Lower lobe of right lung (tissue), 2 donors: ENCODE results near the gene COL18A1. TPM values are rescaled to one million over a fixed set of nuclear protein-coding genes. Genes with fewer than 3 reads are reported as not detected.

Source experiments
- ATAC-seq, 2 donors: fragments of 200-7000 bp; cut with Tn5 transposase; one replicate each; pipeline ENCODE4 v1.9.1; 2020 to 2022; ENCODE audit warnings: mild to moderate bottlenecking in 2 of 2, moderate library complexity in 2 of 2
- DNase-seq: peaks from one replicate; pipeline ENCODE4 v3.0.0-alpha.2; 2020
- H3K27ac ChIP-seq: fragments of 200-600 bp; one replicate; pipeline ENCODE4 v1.8.0; 2022
- H3K27me3 ChIP-seq: fragments of 200-600 bp; one replicate; pipeline ENCODE4 v1.8.0; 2022; ENCODE audit warnings: low read depth
- H3K36me3 ChIP-seq: fragments of 200-600 bp; one replicate; pipeline ENCODE4 v1.8.0; 2022; ENCODE audit warnings: mild to moderate bottlenecking
- H3K4me1 ChIP-seq: fragments of 200-600 bp; one replicate; pipeline ENCODE4 v1.8.0; 2022
- H3K4me3 ChIP-seq: fragments of 200-600 bp; one replicate; pipeline ENCODE4 v1.8.0; 2022; ENCODE audit warnings: mild to moderate bottlenecking
- H3K9me3 ChIP-seq: fragments of 200-600 bp; one replicate; pipeline ENCODE4 v1.8.0; 2022
- intact Hi-C: fragments of 100-400 bp; cut with DNase I; formaldehyde crosslinking; loops from one replicate; pipeline ENCODE4 v1.11.0; 2022
- total RNA-seq: library from RNA; stranded (reverse); fragmentation: NEBNext Ultra II Directional; extraction: Animal tissue kit (Norgen Biotek cat#: 25700); gene quantifications from one replicate; pipeline ENCODE4 v1.2.1, GENCODE V29; 2021
- TF ChIP-seq, protein P1 (sequence below): fragments of 200-600 bp; IDR thresholded peaks from one replicate; pipeline ENCODE4 v1.8.0; 2022; ENCODE audit warnings: antibody characterized with exemption, mild to moderate bottlenecking
- donor health status: DM: no; HTN: yes; CAD: no; lungs with severe emphysema.

The COL18A1 gene
- total RNA-seq, 1 donor from 2014 or later, result 45.1 TPM

DNA sequence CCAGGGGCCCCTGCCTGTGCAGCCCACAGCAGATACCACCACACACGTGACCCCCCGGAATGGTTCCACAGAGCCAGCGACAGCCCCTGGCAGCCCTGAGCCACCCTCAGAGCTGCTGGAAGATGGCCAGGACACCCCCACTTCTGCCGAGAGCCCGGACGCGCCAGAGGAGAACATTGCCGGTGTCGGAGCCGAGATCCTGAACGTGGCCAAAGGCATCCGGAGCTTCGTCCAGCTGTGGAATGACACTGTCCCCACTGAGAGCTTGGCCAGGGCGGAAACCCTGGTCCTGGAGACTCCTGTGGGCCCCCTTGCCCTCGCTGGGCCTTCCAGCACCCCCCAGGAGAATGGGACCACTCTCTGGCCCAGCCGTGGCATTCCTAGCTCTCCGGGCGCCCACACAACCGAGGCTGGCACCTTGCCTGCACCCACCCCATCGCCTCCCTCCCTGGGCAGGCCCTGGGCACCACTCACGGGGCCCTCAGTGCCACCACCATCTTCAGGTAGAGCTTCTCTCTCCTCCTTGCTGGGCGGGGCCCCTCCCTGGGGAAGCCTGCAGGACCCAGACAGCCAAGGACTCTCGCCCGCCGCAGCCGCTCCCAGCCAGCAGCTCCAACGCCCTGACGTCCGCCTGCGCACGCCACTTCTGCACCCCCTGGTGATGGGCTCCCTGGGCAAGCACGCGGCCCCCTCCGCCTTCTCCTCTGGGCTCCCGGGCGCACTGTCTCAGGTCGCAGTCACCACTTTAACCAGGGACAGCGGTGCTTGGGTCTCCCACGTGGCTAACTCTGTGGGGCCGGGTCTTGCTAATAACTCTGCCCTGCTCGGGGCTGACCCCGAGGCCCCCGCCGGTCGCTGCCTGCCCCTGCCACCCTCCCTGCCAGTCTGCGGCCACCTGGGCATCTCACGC, 51.0 kb downstream of the COL18A1 start:
- Histone ChIP-seq H3K4me3 (peak overlapping the region; percentile 47), H3K27me3 (no peaks in the 10 kb centered on the region), H3K9me3 (no peaks in the 10 kb centered on the region), H3K36me3 (no peaks in the 10 kb centered on the region), H3K4me1 (peaks cover 19% of the 10 kb centered on the region), H3K27ac (peak overlapping the region; percentile 58)
- DNase-seq (no peak), ATAC-seq (peak in 1 of 2 donors; percentile 1)
- intact Hi-C loops, result no loop called here
- TF ChIP-seq, protein P1, sequence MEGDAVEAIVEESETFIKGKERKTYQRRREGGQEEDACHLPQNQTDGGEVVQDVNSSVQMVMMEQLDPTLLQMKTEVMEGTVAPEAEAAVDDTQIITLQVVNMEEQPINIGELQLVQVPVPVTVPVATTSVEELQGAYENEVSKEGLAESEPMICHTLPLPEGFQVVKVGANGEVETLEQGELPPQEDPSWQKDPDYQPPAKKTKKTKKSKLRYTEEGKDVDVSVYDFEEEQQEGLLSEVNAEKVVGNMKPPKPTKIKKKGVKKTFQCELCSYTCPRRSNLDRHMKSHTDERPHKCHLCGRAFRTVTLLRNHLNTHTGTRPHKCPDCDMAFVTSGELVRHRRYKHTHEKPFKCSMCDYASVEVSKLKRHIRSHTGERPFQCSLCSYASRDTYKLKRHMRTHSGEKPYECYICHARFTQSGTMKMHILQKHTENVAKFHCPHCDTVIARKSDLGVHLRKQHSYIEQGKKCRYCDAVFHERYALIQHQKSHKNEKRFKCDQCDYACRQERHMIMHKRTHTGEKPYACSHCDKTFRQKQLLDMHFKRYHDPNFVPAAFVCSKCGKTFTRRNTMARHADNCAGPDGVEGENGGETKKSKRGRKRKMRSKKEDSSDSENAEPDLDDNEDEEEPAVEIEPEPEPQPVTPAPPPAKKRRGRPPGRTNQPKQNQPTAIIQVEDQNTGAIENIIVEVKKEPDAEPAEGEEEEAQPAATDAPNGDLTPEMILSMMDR, result no peak

DNA sequence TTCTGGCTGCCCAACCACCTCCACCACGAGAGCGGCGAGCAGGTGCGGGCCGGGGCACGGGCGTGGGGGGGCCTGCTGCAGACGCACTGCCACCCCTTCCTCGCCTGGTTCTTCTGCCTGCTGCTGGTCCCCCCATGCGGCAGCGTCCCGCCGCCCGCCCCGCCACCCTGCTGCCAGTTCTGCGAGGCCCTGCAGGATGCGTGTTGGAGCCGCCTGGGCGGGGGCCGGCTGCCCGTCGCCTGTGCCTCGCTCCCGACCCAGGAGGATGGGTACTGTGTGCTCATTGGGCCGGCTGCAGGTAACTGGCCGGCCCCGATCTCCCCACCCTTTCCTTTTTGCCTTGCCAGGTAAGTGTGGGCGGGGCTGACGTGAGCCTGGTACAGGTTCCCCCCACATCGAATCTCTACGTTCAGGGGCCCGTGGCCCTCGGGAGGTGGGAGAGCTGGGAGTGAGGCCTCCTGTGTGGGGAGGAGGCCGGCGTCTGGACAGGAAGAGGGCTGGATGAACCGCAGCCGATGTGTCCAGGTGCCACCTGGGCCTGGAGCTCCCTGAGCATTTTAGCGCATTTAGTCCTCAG, 51.7 kb downstream of the COL18A1 start:
- ATAC-seq, result no peak
- Histone ChIP-seq H3K36me3 (no peaks in the 10 kb centered on the region), H3K4me1 (peaks cover 19% of the 10 kb centered on the region), H3K27me3 (no peaks in the 10 kb centered on the region), H3K9me3 (peaks cover 4% of the 10 kb centered on the region), H3K4me3 (peak overlapping the region; percentile 47), H3K27ac (no peak overlapping the region)
- intact Hi-C loops, result no loop called here
- TF ChIP-seq, protein P1, result no peak
- no peak for DNase-seq

DNA sequence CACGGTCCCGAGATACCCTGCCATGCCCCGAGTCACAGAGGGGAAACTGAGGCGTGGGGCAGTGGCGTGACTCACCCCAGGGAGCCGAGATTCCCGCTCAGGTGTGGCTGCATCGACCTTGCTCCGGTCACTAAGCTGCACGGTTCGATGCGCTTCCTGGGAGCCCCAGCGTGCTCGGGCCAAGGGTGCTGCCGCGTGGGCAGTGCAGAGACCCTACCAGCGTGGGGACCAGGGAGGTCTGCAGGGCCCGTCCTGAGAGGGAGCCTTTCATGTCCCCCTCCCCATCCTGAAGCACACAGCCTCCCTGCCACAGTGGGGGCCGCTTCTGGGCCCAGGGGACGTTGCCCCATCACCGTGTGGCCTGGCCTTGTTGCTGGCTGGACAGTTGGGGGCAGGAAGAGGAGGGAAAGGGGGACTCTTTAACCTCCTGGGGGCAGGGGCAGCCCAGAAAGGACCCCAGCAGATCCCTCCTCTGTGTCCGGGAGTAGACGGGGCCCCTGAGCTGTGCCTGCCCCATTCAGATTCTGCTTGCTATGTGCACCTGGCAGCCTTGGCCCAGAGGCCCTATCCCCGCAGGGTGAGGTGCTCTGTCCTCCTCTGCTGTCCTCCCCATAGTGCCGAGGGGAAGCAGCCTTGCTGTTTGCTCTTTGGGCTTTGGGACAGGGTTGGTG, 52.3 kb downstream of the COL18A1 start:
- H3K27ac ChIP-seq, result no peak overlapping the region
- intact Hi-C loops, result no loop called here
- no peak for DNase-seq

DNA sequence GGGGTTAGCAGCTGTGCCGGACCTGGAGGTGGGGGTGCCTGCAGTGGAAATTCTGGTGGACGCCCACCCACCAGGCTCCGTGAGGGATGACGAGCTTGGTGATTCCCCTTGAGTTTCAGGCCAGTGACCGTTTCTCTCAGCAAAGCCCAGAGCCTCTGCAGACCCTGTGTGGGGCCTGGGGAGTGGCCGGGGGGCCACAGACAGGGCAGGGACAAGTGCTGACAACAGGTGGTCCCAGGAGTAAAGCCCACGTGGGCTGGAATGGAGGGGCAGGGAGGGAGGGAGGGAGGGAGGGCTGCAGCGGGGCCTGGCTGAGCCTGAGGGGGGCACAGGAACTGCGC, 52.8 kb downstream of the COL18A1 start:
- H3K36me3 ChIP-seq, result no peaks in the 10 kb centered on the region
- TF ChIP-seq, protein P1, result no peak
- intact Hi-C loops, result no loop called here
- no peak overlapping the region for H3K27ac ChIP-seq
- DNase-seq, result no peak
- peaks cover 19% of the 10 kb centered on the region for H3K4me1 ChIP-seq
- no peaks in the 10 kb centered on the region for H3K27me3 ChIP-seq
- peak overlapping the region; percentile 11 for H3K4me3 ChIP-seq
- H3K9me3 ChIP-seq, result peaks cover 9% of the 10 kb centered on the region
- ATAC-seq, result no peak

More for the DNA sequence above, 52.3 kb downstream of the COL18A1 start:
- TF ChIP-seq, protein P1, result no peak
- Histone ChIP-seq H3K27me3 (no peaks in the 10 kb centered on the region), H3K36me3 (no peaks in the 10 kb centered on the region), H3K4me3 (peak overlapping the region; percentile 47), H3K9me3 (peaks cover 9% of the 10 kb centered on the region), H3K4me1 (peaks cover 19% of the 10 kb centered on the region)
- no peak for ATAC-seq

DNA sequence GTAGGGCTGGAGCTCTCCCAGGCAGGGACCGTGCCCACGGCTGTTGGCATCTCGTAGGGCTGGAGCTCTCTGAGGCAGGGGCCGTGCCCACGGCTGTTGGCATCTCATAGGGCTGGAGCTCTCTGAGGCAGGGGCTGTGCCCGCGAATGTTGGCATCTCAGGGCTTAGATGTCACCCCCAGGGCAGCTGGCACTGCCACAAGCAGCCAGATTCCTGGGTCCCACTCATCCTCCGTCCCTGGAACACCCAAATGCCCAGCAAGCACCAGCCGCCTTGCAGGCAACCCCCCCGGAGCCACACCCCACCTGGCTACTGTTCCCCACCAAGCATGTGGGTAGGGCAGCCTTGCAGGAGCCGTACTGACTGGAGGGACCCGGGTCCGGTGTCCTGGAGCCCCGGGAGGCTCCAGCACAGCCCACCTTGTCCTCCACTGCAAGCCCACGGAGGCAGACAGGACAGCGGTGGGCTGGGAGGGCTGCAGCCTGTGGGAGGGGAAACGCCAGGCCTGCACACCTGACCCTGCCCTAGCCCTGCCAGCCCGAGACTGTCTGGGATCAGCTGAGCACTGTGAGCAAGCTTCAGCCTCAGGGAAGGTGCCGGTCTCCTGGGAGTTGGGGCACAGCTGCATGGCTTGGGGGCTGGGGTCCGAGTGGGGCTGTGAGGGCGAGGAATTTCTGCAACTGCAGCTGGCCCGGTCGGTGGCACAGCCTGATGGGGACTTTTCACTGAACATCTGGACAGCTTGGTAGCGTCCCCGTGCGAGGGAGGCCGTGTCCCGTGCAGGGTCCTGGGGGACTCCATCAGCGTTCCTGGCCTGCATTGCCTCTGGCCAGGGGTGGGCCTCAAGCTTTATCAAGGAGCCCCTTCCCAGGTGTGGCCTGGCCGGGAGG, 53.6 kb downstream of the COL18A1 start:
- intact Hi-C loops, result no loop called here
- TF ChIP-seq, protein P1, result no peak
- peaks cover 9% of the 10 kb centered on the region for H3K9me3 ChIP-seq
- DNase-seq (no peak), ATAC-seq (no peak)
- no peak overlapping the region for H3K4me3 ChIP-seq
- peaks cover 18% of the 10 kb centered on the region for H3K4me1 ChIP-seq
- no peaks in the 10 kb centered on the region for H3K27me3 ChIP-seq
- H3K27ac ChIP-seq, result no peak overlapping the region
- H3K36me3 ChIP-seq, result no peaks in the 10 kb centered on the region
